CD4-positive, alpha-beta memory T cell (primary cell): ENCODE results near the gene C2CD4C. TPM values are rescaled to one million over a fixed set of nuclear protein-coding genes. Genes with fewer than 3 reads are reported as not detected.
A peak's percentile ranks its signal among the peaks of the same experiment; 100 is the strongest.

Source experiments
- CTCF ChIA-PET: fragments of 350-600 bp; sonication (Branson Sonifier 250); formaldehyde crosslinking; loops from one replicate; lab custom pipeline; 2021; ENCODE audit warnings: inconsistent platforms; ENCODE audit not compliant: partially characterized antibody; lab: Charles Lee
- POLR2A ChIA-PET: fragments of 350-600 bp; sonication (Branson Sonifier 250); formaldehyde crosslinking; loops from one replicate; lab custom pipeline; 2021; ENCODE audit not compliant: partially characterized antibody; lab: Charles Lee
- DNase-seq, 5 donors: peaks; one replicate each; pipeline versions ENCODE4 v3.0.0 to v3.0.0-alpha.2; 2020 to 2022; ENCODE audit warnings: mixed read lengths in 1 of 5
- H3K27ac ChIP-seq: one replicate; pipeline ENCODE4 v1.7.0; 2013; ENCODE audit warnings: low read depth, low read length
- H3K27me3 ChIP-seq: 2 replicates; pipeline ENCODE4 v1.7.0; 2013; ENCODE audit warnings: mild to moderate bottlenecking, low read length, moderate library complexity; ENCODE audit not compliant: insufficient read depth
- H3K36me3 ChIP-seq: 2 replicates; pipeline ENCODE4 v1.7.0; 2013; ENCODE audit warnings: mild to moderate bottlenecking, low read length, moderate library complexity; ENCODE audit not compliant: insufficient read depth
- H3K4me1 ChIP-seq: 2 replicates; pipeline ENCODE4 v1.7.0; 2013; ENCODE audit warnings: mild to moderate bottlenecking, low read length, moderate library complexity; ENCODE audit not compliant: insufficient read depth
- H3K4me3 ChIP-seq, 2 donors: one replicate each; pipeline ENCODE4 v1.7.0; 2013; ENCODE audit warnings: low read length in 2 of 2, mild to moderate bottlenecking in 1 of 2
- H3K9me3 ChIP-seq, 2 donors: one replicate each; pipeline ENCODE4 v1.7.0; 2013; ENCODE audit warnings: low read length in 2 of 2, control low read depth in 1 of 2; ENCODE audit not compliant: control insufficient read depth in 1 of 2
- H3K27ac Mint-ChIP-seq, 7 donors: one replicate each; pipeline ENCODE4 v1.8.0; 2020 to 2021; ENCODE audit warnings: mixed read lengths in 7 of 7, mild to moderate bottlenecking in 6 of 7, inconsistent platforms in 3 of 7, moderate library complexity in 3 of 7
- H3K27me3 Mint-ChIP-seq, 2 donors: one replicate each; pipeline ENCODE4 v1.8.0; 2020 to 2021; ENCODE audit warnings: mixed read lengths in 2 of 2
- H3K36me3 Mint-ChIP-seq, 2 donors: one replicate each; pipeline ENCODE4 v1.8.0; 2020 to 2021; ENCODE audit warnings: mixed read lengths in 2 of 2, inconsistent platforms in 1 of 2, mild to moderate bottlenecking in 1 of 2
- H3K4me1 Mint-ChIP-seq, 4 donors: one replicate each; pipeline ENCODE4 v1.8.0; 2020 to 2021; ENCODE audit warnings: mixed read lengths in 4 of 4, mild to moderate bottlenecking in 1 of 4
- H3K4me3 Mint-ChIP-seq, 8 donors: one replicate each; pipeline ENCODE4 v1.8.0; 2020 to 2021; ENCODE audit warnings: mixed read lengths in 8 of 8, mild to moderate bottlenecking in 7 of 8, moderate library complexity in 6 of 8, inconsistent platforms in 3 of 8
- H3K9me3 Mint-ChIP-seq, 8 donors: one replicate each; pipeline ENCODE4 v1.8.0; 2020 to 2021; ENCODE audit warnings: mixed read lengths in 8 of 8, mild to moderate bottlenecking in 5 of 8, inconsistent platforms in 3 of 8, moderate library complexity in 1 of 8
- intact Hi-C: fragments of 100-400 bp; cut with micrococcal nuclease; formaldehyde crosslinking; loops from one replicate; pipeline ENCODE4 v1.15.1; 2023
- polyA plus RNA-seq, 2 donors: library from polyadenylated mRNA; unstranded; fragments of 300-500 nt; fragmentation: Illumina TruSeq; gene quantifications; one replicate each; pipeline ENCODE4 v1.2.3, GENCODE V29; 2021
- total RNA-seq, 2 experiments: library from RNA; stranded (reverse); gene quantifications; one replicate each; pipeline ENCODE4 v1.2.3, GENCODE V29; 2021

C2CD4C gene
- total and polyA plus RNA-seq, 4 experiments from 2014 or later = not detected

- H3K4me1 Mint-ChIP-seq = peaks cover 0 to 4% (median 0%) of the 10 kb centered on the region in 4 donors
- no peak overlapping the region for H3K4me3 ChIP-seq
- POLR2A ChIA-PET = no interaction called here
- no peak overlapping the region for H3K27ac Mint-ChIP-seq
- no peak for DNase-seq
- H3K36me3 ChIP-seq = no peaks in the 10 kb centered on the region
- intact Hi-C loops = no loop called here
- CTCF ChIA-PET = no interaction called here
- no peak overlapping the region for H3K4me3 Mint-ChIP-seq
- H3K36me3 Mint-ChIP-seq = no peaks in the 10 kb centered on the region
- no peak overlapping the region for H3K27ac ChIP-seq
- peaks cover 0 to 2% (median 0%) of the 10 kb centered on the region in 8 donors for H3K9me3 Mint-ChIP-seq
- H3K4me1 ChIP-seq = no peaks in the 10 kb centered on the region
- H3K27me3 ChIP-seq = no peaks in the 10 kb centered on the region
- H3K9me3 ChIP-seq = no peaks in the 10 kb centered on the region
- peaks cover 4 to 24% of the 10 kb centered on the region in 2 donors for H3K27me3 Mint-ChIP-seq
These were observed 34.1 kb downstream of the C2CD4C start for GRCh38 chr19:374886-375235.

GRCh38 chr19:374183-374885, 34.6 kb downstream of the C2CD4C start:
- intact Hi-C loops = no loop called here
- Mint-ChIP-seq H3K36me3 (no peaks in the 10 kb centered on the region), H3K4me1 (peaks cover 0 to 4% (median 0%) of the 10 kb centered on the region in 4 donors), H3K27me3 (peaks cover 4 to 29% of the 10 kb centered on the region in 2 donors), H3K27ac (no peak overlapping the region), H3K9me3 (peaks cover 0 to 2% (median 0%) of the 10 kb centered on the region in 8 donors), H3K4me3 (no peak overlapping the region)
- ChIA-PET POLR2A (no interaction called here), CTCF (no interaction called here)
- Histone ChIP-seq H3K27ac (no peak overlapping the region), H3K36me3 (no peaks in the 10 kb centered on the region), H3K4me1 (no peaks in the 10 kb centered on the region), H3K27me3 (no peaks in the 10 kb centered on the region), H3K4me3 (no peak overlapping the region), H3K9me3 (no peaks in the 10 kb centered on the region)
- no peak for DNase-seq

- H3K27me3 Mint-ChIP-seq = peaks cover 4 to 34% of the 10 kb centered on the region in 2 donors
- no peak for DNase-seq
- ChIA-PET POLR2A (no interaction called here), CTCF (no interaction called here)
- no peak overlapping the region for H3K4me3 ChIP-seq
- no peaks in the 10 kb centered on the region for H3K36me3 Mint-ChIP-seq
- no peaks in the 10 kb centered on the region for H3K27me3 ChIP-seq
- H3K9me3 Mint-ChIP-seq = peaks cover 0 to 2% (median 0%) of the 10 kb centered on the region in 8 donors
- H3K4me3 Mint-ChIP-seq = no peak overlapping the region
- H3K27ac Mint-ChIP-seq = no peak overlapping the region
- intact Hi-C loops = no loop called here
- no peaks in the 10 kb centered on the region for H3K36me3 ChIP-seq
- H3K4me1 ChIP-seq = no peaks in the 10 kb centered on the region
- no peaks in the 10 kb centered on the region for H3K9me3 ChIP-seq
- H3K27ac ChIP-seq = no peak overlapping the region
- peaks cover 0 to 4% (median 0%) of the 10 kb centered on the region in 4 donors for H3K4me1 Mint-ChIP-seq
These were observed 35.4 kb downstream of the C2CD4C start for GRCh38 chr19:373391-374182.

GRCh38 chr19:372306-372890, 36.5 kb downstream of the C2CD4C start:
- Mint-ChIP-seq H3K36me3 (no peaks in the 10 kb centered on the region), H3K27ac (no peak overlapping the region), H3K4me1 (no peaks in the 10 kb centered on the region), H3K27me3 (peaks cover 4 to 37% of the 10 kb centered on the region in 2 donors), H3K4me3 (no peak overlapping the region), H3K9me3 (peaks cover 0 to 2% (median 0%) of the 10 kb centered on the region in 8 donors)
- no peak overlapping the region for H3K27ac ChIP-seq
- no peak overlapping the region for H3K4me3 ChIP-seq
- CTCF ChIA-PET = no interaction called here
- H3K36me3 ChIP-seq = no peaks in the 10 kb centered on the region
- POLR2A ChIA-PET = no interaction called here
- no peaks in the 10 kb centered on the region for H3K27me3 ChIP-seq
- no peaks in the 10 kb centered on the region for H3K4me1 ChIP-seq
- no peak for DNase-seq
- intact Hi-C loops = no loop called here
- H3K9me3 ChIP-seq = no peaks in the 10 kb centered on the region

- H3K27me3 ChIP-seq = no peaks in the 10 kb centered on the region
- no peaks in the 10 kb centered on the region for H3K4me1 ChIP-seq
- no peaks in the 10 kb centered on the region for H3K9me3 ChIP-seq
- H3K4me3 Mint-ChIP-seq = no peak overlapping the region
- peak overlapping the region in 1 of 7 donors; percentile 21 for H3K27ac Mint-ChIP-seq
- H3K27me3 Mint-ChIP-seq = peaks cover 4 to 43% of the 10 kb centered on the region in 2 donors
- ChIA-PET CTCF (no interaction called here), POLR2A (no interaction called here)
- H3K4me1 Mint-ChIP-seq = no peaks in the 10 kb centered on the region
- peaks cover 0 to 3% (median 0%) of the 10 kb centered on the region in 8 donors for H3K9me3 Mint-ChIP-seq
- intact Hi-C loops = no loop called here
- H3K36me3 ChIP-seq = no peaks in the 10 kb centered on the region
- no peak overlapping the region for H3K4me3 ChIP-seq
- DNase-seq = no peak
- H3K27ac ChIP-seq = no peak overlapping the region
- H3K36me3 Mint-ChIP-seq = peaks cover 0 to 4% of the 10 kb centered on the region in 2 donors
These were observed 37.3 kb downstream of the C2CD4C start for GRCh38 chr19:371501-372168.

GRCh38 chr19:370641-371330, 38.2 kb downstream of the C2CD4C start:
- Histone ChIP-seq H3K27me3 (no peaks in the 10 kb centered on the region), H3K27ac (no peak overlapping the region), H3K9me3 (no peaks in the 10 kb centered on the region), H3K4me3 (no peak overlapping the region), H3K36me3 (no peaks in the 10 kb centered on the region), H3K4me1 (no peaks in the 10 kb centered on the region)
- Mint-ChIP-seq H3K4me3 (no peak overlapping the region), H3K36me3 (peaks cover 0 to 4% of the 10 kb centered on the region in 2 donors), H3K27ac (no peak overlapping the region), H3K4me1 (no peaks in the 10 kb centered on the region), H3K27me3 (peaks cover 7 to 41% of the 10 kb centered on the region in 2 donors), H3K9me3 (peaks cover 0 to 3% (median 0%) of the 10 kb centered on the region in 8 donors)
- DNase-seq = no peak
- intact Hi-C loops = no loop called here
- ChIA-PET POLR2A (no interaction called here), CTCF (interaction anchor here (0.7 kb wide), 1 partner anchor 35 kb away, joined by 3 read pairs; no protein-coding TSS in a partner anchor)
